Stimulated activated CD8-positive, alpha-beta memory T cell treated with anti-CD3 and anti-CD28 coated beads, Interleukin-15, amount 100 ng/mL, for 4 hours (primary cell): ENCODE measurements around the gene RIPOR1.

Experiments used
- DNase-seq, 2 donors: peaks; one replicate each; pipeline ENCODE4 v3.0.0-alpha.2; 2020; ENCODE audit warnings: low read depth in 2 of 2

RIPOR1 gene

GRCh38 chr16:67558859-67559258, 30.2 kb downstream of the RIPOR1 start:
- no peak for DNase-seq

DNA sequence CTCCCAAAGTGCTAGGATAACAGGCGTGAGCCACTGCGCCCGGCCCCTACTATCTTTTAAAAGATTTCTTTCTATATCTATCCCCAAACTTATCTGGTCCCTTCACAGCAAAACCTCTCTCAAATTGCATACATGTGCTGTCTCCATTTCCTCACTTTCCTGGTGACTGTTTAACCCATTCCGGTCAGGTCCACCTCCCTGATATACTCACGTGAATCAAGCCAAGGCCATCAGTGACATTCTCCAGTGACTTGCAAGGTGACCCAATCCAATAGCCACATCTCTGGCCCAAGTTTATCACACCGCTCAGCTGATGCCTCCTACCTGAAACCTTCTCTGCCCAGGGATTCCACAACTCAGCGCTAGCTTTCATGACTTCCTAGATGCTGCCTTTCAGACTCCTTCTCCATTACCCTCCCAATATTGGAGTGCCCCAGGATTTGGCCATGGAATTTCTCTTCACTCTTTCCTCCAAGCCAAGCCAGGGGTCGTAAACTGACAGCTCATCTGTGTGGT, 32.3 kb downstream of the RIPOR1 start:
- no peak for DNase-seq

- DNase-seq, result no peak
These were observed 32.8 kb downstream of the RIPOR1 start for GRCh38 chr16:67561501-67561823.

DNA sequence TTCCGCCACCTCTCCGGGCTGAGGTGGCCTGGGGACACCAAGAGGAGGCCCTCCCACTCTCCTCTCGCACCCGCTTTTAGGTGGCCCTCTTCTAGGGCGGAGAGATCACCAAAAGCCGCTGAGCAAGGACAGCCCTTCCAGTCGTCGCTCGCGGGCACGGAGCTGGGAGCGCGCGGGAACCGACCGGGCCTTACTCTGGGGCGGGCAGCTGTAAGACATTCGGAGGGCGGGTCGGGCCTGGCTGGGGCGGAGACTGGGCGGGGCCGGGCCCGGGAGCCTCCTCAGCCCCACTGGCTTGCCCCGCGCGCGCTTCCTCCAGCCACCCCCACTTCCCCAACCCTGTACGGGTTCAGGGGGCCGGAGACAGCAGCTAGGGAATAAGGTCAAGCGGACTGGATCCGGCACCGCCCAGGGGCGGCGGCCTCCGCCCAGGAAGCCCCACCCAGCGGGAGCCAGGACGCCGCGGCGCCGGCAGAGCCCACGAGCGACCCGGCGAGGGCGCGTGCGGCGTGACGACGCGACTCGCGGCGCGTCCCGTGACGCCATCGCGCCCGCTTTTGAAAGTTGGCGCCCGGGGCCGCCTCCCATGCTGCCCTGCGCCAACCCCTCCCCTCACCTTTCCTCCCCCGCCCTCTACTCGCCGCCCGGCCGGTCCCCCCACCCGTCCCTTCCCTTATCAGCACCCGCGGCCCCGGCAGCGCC, 33.3 kb downstream of the RIPOR1 start:
- peak; percentile 92 to 95 for DNase-seq

GRCh38 chr16:67562526-67562917, 33.9 kb downstream of the RIPOR1 start, which contains the start of gene CTCF:
Gene CTCF (plus strand): TSS chr16:67562526. CDS start chr16:67610833, 48,307 bp downstream.
- peak; percentile 63 to 77 for DNase-seq

- peak; percentile 36 to 43 for DNase-seq
These were observed 34.5 kb downstream of the RIPOR1 start for GRCh38 chr16:67562918-67563707.

DNA sequence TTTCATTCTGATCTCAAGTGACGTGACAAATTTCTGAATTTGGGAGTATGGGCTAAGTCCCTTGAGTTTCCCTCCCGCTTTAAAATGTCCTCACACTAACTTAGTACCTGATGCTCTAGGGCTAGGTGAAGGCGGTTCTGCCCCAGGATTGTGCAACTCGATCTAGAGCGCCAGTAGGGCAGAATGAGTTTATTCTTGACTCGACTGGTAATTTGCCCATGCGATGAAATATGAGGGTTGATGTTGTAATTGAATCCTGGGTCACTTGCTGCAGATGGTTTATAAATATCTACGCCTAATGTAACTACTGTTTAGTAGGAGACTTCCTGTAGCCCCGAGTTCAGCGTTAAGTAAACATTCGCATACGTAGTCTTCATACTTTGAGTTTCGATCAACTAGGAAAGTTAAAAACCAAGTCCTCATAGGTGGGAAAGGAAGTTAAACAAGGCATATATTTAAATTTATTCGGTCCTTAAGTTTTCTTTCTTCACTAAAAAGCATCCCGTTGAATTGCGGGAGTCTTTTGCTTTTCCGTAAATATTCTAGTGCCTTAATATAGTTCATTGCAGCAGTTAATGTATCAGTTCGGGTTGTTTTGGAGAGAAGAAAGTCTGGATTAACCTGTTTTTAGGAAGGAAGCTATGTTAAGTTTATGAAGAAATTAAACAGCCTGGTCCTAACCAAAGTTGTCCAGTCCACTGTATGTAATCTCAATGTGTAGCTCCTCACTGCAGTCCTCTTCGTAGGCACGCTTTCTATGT, 35.3 kb downstream of the RIPOR1 start:
- no peak for DNase-seq

DNA sequence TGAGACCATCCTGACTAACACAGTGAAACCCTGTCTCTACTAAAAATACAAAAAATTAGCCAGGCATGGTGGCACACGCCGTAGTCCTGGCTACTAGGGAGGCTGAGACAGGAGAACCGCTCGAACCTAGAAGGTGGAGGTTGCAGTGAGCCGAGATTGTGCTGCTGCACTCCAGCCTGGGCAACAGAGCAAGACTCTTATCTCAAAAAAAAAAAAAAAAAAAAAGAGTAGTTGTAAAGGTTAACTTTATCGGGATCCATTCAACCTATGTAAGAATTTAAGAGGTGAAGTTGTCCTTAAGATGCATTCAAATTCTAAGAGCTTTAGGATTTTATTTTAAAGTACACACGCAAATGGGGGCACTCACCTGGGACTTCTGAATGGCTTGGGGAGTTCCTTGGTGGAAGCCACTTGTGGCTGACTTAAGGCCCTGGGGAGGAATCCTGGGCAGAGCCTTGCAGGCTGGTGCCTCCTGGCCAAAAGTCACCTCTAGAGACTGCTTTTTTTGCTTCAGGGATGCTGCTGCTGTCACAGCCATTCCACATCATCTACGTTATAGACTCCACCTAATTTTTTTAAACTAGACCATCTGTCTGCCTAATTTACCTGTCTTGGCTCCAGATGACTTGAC, 37.0 kb downstream of the RIPOR1 start:
- DNase-seq, result no peak

GRCh38 chr16:67571464-67571863, 42.8 kb downstream of the RIPOR1 start:
- DNase-seq, result no peak

DNA sequence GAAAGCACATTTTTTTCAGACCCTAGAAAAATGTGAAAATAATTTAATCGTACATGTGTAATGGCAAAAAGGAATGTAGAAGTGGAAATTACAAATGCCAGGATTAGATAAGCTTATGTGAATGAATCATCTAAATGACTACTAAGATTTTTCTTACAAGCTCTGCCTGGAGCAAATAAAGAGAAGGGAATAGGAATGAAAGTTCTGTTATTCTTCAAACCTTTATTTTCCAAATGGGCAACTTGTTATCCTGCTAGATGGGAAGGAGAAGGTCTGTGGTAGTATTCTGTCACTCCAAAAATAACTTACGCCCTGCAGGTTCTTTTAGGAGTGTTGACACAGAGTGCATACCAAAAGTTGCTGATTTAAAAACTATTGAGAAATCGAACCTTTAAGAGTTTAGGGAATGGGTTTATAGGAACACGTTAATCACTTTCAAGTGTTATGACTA, 43.4 kb downstream of the RIPOR1 start:
- DNase-seq, result no peak

- no peak for DNase-seq
These were observed 51.1 kb downstream of the RIPOR1 start for GRCh38 chr16:67579686-67580085.

GRCh38 chr16:67580202-67580601, 51.6 kb downstream of the RIPOR1 start:
- DNase-seq, result no peak

DNA sequence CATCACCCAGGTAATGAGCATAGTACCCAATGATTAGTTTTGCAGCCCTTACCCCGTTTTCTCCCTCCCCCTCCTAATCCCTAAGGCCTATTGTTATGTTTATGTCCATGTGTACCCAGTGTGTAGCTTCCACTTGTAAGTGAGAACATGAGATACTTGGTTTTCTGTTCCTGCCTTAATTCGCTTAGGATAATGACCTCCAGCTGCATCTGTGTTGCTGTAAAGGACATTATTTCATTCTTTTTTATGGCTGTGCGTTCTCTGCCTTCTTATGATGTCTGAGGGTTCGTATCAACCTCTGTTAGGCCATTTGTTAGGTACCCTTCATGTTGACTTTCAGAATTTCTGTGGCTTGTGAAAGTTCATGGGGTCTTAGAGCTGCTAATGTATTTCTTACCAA, 64.7 kb downstream of the RIPOR1 start:
- DNase-seq, result no peak

- no peak for DNase-seq
These were observed 65.1 kb downstream of the RIPOR1 start for GRCh38 chr16:67593701-67594100.

- no peak for DNase-seq
These were observed 65.8 kb downstream of the RIPOR1 start for GRCh38 chr16:67594256-67594915.

- DNase-seq, result no peak
These were observed 66.3 kb downstream of the RIPOR1 start for GRCh38 chr16:67594956-67595355.
